ENCODE measurements around the gene ITGB6.

The ITGB6 gene

DNA sequence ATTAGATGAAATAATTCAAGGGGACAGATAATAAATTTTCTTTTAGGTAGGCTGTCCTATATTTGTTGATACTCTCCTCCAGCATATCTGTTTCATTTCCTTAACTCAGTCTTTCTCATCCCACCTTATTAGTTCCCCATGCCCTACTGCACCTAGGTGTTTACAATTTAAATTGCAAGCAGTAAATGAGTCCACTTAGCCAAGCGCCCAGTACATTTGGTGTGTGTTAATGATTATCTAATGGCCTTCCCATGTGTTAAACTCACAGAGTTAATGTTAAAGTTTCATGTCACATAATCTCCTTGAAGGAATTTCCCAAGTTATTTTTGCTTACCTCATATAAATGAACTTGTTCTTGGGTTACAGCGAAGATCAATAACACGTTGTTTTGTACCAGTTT, 31.2 kb downstream of the ITGB6 start:
- H3K4me3 ChIP-seq (ENCODE audit: low read length), result no peak overlapping the region
- no peak for DNase-seq (ENCODE audit: low read depth)
- TF ChIP-seq, protein P1, sequence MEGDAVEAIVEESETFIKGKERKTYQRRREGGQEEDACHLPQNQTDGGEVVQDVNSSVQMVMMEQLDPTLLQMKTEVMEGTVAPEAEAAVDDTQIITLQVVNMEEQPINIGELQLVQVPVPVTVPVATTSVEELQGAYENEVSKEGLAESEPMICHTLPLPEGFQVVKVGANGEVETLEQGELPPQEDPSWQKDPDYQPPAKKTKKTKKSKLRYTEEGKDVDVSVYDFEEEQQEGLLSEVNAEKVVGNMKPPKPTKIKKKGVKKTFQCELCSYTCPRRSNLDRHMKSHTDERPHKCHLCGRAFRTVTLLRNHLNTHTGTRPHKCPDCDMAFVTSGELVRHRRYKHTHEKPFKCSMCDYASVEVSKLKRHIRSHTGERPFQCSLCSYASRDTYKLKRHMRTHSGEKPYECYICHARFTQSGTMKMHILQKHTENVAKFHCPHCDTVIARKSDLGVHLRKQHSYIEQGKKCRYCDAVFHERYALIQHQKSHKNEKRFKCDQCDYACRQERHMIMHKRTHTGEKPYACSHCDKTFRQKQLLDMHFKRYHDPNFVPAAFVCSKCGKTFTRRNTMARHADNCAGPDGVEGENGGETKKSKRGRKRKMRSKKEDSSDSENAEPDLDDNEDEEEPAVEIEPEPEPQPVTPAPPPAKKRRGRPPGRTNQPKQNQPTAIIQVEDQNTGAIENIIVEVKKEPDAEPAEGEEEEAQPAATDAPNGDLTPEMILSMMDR (conservative IDR thresholded peaks at IDR 0.05; ENCODE audit: low read depth, low read length), result no peak

DNA sequence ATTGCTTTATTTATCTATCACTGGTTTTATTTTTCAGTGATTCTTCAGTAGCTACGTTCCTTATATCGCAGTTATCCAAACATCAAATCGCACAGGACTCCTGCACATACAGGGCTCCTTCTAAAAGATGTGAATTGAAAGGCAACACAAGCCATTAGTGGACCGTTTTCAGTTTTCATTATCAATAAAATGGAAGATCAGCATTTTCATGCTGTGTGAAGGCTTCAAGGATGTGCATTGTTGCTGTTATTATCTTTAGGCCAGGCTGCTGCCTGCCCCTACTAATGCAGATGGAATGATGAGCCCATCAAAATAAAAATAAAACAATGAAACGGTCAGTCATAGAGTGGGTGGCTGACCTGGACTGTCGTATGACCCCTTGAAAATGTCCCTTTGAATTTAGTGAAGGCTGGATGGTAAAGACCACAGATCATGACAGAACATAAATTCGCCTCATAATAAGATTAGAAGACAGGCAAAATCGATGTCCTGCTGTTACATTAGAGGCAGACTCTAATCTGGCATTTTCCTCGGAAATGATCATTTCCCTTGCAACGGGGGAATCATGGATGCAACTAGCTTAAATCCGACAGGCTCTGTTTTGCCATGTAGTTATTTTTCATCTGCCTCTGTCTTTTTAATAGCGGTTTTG, 32.9 kb downstream of the ITGB6 start:
- no peak for DNase-seq (ENCODE audit: low read depth)
- H3K4me3 ChIP-seq (ENCODE audit: low read length), result no peak overlapping the region
- TF ChIP-seq, protein P1 (conservative IDR thresholded peaks at IDR 0.05; ENCODE audit: low read depth, low read length), result no peak

GRCh38 chr2:160165996-160166395, 34.1 kb downstream of the ITGB6 start:
- DNase-seq (ENCODE audit: low read depth), result no peak
- TF ChIP-seq, protein P1 (conservative IDR thresholded peaks at IDR 0.05; ENCODE audit: low read depth, low read length), result no peak
- H3K4me3 ChIP-seq (ENCODE audit: low read length), result no peak overlapping the region

GRCh38 chr2:160165081-160165480, 35.0 kb downstream of the ITGB6 start:
- DNase-seq (ENCODE audit: low read depth), result no peak
- TF ChIP-seq, protein P1 (conservative IDR thresholded peaks at IDR 0.05; ENCODE audit: low read depth, low read length), result no peak
- no peak overlapping the region for H3K4me3 ChIP-seq (ENCODE audit: low read length)

DNA sequence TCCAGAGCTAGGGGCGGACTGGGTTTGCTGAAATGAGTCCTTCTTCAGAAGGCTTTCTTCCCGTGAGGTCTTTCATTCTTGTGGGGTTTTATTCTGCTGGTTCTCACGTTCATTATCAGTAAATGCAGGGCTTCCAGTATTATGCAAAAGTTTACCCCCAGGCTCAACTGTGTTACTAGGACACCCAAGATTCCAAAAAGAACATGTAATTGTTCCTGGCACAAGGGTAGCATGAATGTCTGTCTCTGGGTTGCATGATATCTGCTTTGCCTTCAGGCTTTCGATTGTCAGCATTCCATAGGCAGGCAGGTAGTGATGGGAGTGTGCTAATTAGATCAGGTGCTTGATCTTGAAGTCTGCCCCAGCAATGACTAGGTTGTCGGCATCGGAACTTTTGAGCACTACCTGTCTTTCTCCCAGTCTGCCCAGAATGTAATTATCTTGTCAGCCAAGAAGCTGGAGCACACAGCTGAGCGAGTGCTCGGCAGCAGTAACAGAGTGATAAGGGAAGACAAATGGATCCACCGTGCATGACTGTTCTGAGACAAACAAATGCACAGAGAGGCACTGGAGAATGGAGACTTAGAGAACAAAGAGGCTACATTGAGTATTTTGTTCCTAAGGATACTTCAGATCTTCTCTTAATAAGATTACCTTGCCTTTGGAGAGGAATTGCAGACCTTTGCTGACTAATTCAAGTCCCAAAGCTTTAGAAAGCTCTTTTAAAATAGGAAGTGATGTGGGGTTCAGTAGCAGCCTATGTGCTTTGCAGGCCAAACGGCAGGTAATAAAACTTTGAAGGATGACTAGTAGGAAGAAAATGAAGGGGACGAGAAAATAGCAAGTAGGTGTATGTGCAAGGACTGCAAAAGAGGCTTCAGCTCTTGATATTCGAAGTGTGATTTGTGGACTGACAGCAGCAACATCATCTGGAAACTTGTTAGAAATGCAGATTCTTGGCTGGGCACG, 41.9 kb downstream of the ITGB6 start:
- peak; percentile 70 for DNase-seq (ENCODE audit: low read depth)
- TF ChIP-seq, protein P1 (conservative IDR thresholded peaks at IDR 0.05; ENCODE audit: low read depth, low read length), result no peak
- no peak overlapping the region for H3K4me3 ChIP-seq (ENCODE audit: low read length)

GRCh38 chr2:160156665-160157064, 43.4 kb downstream of the ITGB6 start:
- DNase-seq (ENCODE audit: low read depth), result no peak
- TF ChIP-seq, protein P1 (conservative IDR thresholded peaks at IDR 0.05; ENCODE audit: low read depth, low read length), result no peak
- no peak overlapping the region for H3K4me3 ChIP-seq (ENCODE audit: low read length)

All from retinal pigment epithelial cell (primary cell).